HG03571 (cell line): ENCODE results near the gene UNC5B.
"Not testable (repeated sequence)": the region's sequence is repeated elsewhere in the genome, so short reads cannot be mapped to it uniquely, and the experiment has no call there.

Experiments
- ATAC-seq: cut with Tn5 transposase; IDR thresholded peaks from one replicate; pipeline ENCODE4 v1.9.1; 2021; ENCODE audit not compliant: unreplicated experiment

The UNC5B gene

DNA sequence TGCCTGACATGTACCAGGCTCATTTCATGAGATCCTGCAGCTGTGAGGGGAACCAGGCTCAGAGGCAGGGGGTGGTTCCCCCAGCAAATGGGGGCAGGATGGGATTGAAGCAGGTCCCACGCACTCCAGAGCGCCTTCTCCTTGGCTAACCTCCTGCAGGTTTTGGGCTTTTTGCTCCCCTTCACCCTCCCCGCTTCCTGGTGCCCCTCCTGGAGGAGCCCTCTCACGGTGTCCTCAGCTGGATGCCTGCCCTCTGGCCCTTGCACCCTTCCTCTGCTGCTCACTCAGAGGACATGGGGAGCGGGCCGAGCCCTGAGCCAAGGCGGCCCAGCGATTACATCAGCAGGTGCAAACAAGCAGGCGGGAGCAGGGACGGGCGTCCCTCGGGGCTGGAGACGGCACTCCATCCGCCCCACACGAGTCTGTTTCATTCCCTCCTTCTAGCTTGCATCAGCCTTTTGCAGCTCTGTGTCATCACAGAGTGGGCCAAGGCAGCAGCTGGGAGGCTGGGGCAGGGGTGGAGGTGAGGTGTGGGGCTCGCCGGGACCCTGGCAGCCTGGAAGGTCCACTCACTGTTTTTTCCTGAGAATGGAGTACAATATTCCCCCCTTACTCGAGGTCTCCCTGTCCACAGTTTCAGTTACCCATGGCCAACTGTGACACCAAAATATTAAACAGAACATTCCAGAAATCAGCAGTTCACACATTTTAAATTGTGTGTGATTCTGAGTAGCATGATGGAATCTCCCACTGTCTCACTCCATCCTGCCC lies 54.0 kb downstream of the UNC5B start:
- no peak for ATAC-seq

DNA sequence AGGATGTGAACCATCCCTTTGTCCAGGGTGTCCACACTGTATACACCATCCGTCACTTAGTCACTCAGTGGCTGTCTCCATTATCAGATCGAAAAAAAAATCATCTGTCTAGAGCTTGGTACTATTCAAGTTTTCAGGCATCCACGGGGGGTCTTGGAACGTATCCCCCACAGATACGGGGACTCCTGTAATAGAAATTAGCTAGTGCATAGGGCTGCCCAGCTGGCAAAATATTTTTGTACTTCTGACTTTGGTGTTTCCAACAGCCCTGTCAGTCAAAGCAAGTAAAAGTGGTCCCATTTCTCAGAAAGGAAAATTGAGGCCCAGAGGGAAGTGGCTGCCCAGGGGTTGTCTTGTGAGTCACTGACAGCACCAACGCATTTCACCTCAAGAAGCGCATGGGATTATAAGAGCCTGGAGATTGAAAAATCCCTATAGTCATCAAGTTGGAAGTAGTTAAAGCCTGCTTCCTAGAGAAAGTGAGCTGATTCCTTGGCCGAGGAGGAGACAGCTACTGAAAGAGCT lies 54.6 kb downstream of the UNC5B start:
- no peak for ATAC-seq

DNA sequence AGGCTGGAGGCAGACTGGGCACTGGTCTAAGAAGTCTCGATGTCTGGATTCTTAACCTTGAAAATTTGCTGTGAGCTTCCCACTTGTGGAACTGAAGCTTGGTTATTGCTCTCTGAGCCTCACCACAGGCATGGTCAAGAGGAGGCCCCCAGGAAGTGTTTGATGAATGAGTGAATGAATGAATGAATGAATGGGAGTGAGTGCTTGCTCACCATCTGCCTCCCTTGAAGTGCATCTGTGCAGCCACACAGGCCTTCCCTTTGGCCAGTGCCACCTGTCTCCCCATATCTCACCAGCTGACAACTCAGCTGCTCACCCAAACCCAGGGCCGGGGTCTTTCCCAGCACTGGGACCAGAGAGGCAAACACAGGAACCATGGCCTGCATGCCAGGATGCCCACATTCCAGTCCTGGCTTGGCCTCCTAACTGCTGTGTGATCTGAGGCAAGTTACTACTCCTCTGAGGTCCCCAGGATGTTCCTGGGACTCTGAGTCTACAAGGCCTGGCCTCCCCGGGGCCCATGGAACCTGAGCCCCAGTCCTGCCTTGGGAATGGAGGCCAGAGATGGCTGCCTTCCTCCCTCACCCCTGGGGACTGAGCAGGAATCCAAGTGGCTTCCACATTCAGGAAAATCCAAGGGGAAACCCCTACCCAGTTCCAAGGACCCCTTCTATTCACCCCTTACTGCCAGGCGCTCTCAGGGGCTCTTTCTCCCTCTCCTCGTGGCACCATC lies 55.3 kb downstream of the UNC5B start:
- ATAC-seq: no peak

DNA sequence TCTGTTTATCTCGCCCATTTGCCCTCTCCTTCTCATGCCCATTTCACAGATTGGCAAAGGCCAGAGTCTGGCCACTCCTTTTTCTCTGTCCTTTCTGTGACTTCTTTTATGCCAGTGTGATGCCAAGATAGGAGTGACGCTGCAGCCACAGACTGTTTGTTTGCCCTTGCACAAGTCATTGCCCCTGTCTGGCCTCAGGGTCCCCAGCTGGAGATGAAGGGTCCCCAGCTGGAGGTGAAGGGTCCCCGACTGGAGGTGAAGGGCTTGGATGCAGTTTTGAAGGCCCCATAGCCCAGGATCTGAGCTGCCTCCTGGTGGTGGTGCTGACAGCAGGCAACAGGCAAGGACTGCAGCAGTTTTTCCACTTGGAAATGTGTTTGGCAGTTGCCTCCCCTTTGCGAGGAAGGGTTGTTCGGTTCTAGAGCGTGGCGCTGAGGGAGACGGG lies 55.9 kb downstream of the UNC5B start:
- no peak for ATAC-seq

DNA sequence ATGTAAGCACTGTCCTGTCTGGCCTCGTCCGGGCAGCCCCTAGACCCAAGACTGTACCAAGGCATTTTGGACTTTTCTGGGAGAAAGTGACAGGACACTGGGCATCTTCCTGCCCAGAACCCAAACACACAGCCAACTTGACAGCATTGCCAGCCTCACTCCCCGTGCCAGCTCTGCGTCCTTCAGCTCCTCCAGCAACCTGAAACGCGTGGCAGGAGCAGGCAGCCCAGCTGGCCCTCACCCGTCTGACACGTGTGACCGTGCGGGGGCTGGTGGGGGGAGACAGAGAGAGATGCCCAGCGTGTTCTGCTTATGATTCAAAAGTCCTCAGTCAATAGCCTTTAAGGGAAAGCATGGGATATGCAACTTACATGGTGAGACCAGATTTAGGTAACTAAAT lies 56.4 kb downstream of the UNC5B start:
- no peak for ATAC-seq

DNA sequence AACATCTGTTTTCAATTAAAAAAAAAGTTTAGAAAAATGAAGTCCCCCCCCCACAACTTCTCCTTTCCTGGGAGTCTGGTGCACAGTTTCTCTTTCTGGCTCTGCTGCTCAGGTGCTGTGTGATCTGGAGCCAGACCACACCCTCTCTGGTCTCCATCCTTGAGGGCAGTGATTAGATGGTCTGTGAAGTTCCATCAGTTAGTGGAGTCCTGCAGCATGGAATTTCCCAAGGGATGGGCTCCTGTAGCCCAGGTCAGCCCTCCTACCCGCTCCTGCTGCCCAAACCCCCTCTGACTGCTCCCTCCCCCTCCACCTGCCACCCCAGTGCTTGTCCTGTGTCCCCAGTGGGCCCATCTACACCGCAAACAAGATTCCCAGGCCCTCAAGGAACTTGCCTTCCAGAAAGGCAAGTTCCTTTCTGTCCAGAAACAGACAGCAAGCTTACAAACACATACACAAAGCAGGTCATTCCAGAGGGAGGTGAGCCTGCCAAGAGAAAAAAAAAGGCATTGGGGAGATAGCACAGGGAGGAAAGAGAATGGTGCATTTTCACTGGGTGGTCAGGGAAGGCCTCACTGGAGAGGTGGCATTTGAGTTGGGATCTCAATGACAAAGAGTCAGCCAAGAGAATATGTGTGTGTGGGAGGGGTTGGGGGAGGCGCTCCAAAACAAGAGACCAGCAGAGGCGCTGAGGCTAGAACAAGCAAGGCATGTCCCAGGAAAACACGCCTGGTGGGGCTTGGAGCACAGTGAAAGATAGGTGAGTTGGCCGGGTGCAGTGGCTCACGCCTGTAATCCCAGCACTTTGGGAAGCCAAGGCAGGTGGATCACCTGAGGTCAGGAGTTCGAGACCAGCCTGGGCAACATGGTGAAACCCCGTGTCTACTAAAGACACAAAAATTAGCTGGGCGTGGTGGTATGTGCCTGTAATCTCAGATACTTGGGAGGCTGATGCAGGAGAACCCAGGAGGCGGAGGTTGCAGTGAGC lies 57.2 kb downstream of the UNC5B start:
- no peak for ATAC-seq

DNA sequence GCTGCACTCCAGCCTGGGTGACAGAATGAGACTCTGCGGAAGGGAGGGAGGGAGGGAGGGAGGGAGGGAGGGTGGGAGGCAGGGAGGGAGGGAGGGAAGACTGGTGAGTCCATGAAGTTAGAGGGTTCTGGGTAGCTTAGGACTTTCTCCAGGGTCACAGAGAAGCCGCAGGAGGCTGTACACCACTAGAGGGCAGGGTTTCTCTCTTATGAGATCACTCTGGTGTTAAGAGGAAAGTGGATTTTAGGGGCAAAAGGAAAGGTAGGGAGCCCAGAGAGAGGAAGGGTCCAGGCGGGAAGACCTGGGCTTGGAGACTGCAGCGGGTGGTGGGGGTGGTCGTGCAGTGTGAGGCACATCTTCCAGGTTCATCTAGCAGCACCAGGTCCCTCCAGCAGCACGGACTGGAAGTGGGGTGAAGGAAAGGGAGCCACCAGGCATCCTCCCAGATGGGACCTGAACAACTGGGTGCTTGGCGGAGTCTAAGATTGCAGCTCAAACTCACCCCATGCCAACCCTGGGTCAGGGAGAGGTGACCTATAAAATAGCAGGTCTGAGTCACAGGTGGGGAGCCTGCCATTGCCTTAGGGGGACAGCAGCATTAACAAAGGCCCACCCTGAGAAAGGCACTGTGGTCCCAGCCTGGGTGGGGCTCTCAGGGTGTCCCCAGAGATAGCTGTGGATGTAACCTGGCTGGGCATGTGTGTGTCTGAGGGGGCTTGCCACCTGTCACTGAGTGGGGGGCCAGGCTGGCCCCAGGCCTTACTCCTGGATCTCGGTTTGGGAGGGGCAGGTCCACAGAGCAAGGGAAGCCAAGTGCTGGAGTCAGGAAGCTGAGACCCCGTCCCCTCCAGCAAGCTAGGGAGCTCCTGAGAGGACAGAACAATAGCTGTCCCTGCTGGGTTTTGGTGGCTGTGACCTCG lies 58.2 kb downstream of the UNC5B start:
- ATAC-seq: no peak

DNA sequence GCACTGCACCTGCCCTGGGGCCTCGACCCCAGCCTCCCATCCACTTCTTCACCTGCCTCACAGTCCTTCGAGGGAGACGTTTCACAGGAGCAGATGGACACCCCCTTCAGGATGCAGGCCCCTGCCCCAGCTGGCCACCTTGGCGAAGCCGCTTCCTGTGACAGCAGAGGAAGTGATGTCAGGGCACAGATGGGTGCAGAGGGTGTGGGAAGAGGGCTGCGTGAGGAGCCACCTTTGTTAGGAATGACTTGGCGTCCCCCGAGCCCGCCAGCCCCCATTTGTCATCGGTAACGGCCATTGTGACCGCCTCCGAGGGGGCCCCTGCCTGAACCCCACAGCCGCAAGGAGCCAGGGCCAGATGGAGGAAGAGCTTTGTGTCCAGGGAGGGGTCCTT lies 59.3 kb downstream of the UNC5B start:
- ATAC-seq: no peak

DNA sequence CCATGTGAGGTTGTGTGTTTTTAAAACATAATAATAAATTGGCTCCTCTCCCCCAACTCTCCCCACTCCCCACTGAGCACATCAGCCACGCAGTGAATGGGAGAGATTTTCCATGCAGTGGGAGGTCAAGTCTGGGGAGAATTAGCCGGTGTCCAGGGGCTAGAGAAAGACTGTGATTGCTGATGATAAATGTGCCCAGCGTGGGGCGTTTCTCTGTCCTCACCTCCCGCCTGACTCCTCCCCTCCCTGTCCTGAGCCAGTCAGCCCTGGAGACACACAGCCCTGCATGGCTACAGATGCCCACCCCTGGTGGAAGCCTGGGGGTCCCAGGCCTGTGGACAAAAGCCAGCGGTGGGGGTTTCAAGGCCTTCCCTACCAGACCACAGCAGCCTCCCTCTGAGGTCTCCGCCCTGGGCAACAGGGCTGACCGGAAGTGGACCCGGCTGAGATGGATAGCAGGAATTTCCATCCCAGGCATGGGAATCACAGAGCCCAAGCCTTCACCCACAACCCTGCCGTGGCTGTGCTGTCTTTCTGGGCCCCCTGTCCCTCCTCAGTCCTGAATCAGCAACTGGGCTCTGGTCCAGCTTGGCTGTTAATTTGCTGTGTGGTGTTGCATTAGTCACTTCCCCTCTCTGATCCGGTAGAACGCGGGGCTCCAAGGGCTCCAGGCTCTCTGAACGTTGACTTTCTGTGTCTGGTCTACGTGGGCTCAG lies 59.8 kb downstream of the UNC5B start:
- no peak for ATAC-seq

DNA sequence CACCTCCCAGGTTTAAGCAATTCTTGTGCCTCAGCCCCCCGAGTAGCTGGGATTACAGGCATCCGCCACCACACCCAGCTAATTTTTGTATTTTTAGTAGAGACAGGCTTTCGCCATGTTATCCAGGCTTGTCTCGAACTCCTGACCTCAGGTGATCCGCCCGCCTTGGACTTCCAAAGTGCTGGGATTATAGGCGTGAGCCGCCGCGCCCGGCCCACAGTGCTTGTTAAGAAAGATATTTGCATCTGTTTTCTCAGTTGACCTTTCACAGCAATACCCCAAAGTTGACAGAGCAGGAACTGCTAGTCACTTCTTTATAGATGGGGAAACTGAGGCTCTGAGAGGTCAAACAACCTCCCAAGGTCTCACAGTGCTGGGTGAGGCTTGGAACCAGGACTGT lies 60.6 kb downstream of the UNC5B start:
- ATAC-seq: not testable (repeated sequence)

DNA sequence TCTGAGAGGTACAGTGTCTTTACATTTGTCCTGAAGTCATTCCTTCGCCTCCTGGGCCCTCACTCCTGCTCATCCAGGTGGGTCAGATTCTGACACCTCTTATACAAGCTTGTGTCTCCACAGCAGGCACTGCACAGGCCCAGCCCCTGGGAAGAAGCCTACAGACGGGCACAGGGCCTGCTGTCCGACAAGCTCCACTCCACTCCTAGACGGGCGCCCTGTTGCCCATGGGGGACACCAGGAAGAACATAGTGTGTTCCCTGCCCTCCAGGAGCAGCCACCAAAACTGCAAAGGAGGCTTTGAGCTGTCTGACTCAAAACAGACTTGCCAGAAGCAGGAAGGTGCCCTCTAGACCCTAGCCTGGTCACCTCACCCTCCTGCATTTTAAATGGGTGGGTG lies 61.1 kb downstream of the UNC5B start:
- no peak for ATAC-seq

DNA sequence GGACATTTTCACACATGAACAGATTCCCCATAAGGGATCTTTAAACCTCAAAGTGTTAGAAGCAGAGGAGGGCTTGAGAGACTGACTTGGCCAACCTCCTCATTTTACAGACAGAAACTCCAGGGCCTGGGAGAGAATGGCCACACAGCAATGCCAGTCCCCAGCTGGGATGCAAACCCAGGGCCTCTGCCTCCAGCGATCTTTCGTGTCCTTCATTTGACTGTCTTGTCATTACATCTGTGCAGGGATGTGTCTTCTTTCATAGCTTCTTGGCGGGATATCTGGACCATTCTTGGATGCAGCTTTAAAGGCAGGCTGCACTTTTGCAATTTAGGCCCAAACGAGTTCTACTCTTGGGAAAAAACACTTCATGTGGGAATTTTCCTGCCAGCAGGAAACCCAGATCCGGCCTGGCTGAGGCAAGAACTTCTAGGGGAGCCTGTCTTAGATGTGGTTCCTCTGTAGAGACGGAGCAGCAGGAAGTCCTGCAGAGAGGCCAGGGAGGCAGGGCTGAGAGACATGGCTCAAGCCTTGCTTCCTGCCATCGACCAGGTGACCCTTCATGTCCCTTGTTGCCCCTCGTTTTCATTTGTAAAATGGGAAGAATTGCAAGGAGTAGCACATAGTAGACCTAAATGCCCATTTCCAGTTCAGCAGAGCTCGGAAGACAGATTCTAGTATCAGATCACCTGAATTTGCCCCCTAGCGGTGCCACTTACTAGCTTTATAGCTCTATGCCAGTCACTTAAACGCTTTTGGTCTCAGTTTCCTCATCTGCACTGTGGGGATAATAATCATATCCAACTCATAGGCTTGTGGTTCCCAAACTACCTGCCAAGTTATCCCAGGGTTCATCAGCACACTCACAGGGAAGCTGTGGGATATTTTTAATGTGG lies 62.8 kb downstream of the UNC5B start:
- no peak for ATAC-seq

DNA sequence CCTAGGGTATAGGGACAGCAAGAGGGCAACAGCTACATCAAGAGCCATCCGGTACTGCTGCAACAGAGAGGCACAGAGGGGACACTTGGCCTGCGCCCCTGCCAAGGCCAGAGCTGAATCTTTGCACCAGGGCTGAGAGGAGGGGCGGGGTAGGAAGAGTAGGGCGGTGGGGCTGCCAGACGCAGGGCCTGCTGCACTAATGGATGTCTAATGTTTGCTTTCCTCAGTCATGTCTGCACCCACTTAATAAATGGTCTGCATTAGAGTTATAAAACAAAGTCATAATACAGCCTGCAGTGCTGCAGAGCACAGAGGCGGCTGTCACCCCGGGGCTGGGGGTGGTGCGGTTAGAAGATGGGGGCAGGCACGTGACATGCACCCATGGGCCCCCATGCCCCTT lies 64.5 kb downstream of the UNC5B start:
- no peak for ATAC-seq

DNA sequence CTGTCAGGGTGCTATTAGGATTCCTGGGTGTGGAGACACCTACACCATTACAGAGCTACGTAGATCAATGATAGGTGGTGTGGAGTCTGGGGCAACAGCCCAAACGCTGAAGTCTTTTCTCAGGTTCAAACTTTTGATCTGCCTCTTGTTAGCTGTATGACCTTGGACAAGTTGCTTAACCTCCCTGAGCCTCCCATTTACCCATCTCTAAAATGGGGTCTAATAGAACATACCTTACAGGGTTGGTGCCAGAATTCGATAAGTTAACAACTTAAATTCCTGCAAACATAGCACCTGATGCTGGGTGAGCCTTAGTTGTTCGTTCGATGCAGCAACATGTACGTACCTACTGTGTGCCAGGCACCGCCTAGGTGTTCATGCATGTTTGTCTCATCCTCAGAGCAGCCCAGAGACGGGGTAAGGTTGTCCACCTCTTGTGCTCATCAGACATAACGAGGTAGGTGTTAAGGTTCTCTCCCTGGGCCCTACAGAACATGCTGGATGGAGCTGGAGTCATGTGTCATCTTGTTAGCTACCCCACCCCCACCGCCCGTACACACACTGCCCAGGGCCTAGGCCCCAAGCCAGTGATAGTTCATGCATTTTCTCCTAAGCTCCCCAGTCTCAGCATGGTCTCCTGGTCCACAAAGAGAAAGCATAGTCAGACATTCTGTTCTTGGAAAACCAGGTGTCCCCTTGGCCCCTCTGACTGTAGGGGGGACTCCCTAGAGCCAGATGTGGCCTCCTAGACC lies 65.7 kb downstream of the UNC5B start:
- no peak for ATAC-seq

DNA sequence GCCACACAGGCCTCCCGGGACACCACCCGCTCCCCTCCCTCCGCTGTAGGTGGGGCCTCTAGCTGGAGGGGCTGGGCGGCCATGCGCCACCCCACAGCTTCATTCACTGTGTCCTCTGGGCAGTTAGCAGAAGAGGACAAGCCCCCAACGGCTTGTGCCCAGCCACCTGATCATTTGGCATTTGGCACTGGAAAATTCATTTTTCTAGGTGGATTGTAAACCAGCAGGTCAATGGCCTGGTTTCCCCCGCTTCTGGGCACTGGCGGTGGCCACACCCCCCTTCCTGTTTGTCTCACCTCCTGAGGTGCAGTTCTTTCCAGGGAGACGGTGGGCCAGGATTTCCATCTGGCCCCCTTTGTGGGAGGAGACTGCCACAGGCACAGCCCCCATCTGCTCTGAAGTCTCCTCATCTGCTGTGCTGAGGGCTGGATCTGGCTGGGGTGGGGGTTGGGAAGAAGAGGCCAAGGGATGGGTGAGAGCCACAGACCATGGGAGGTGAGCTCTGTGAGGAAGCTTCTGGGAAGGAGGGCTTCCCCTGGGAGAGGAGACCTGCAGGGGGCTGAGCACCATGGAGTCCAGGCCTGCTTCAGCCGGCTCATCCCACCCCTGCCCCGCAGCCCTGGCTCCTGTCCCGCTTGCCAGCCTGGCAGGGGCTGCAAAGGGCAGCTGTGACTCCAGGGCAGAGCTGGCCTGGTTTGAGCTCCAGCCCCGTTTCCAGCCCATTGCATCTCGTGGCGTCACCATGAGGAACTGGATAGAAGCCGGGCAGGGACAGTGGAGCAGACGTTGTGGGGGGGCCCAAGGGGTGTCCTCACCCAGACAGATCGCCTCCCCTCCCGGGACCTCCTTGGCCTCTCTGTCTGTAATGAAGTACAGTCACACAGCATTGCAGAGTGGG lies 66.6 kb downstream of the UNC5B start:
- no peak for ATAC-seq

DNA sequence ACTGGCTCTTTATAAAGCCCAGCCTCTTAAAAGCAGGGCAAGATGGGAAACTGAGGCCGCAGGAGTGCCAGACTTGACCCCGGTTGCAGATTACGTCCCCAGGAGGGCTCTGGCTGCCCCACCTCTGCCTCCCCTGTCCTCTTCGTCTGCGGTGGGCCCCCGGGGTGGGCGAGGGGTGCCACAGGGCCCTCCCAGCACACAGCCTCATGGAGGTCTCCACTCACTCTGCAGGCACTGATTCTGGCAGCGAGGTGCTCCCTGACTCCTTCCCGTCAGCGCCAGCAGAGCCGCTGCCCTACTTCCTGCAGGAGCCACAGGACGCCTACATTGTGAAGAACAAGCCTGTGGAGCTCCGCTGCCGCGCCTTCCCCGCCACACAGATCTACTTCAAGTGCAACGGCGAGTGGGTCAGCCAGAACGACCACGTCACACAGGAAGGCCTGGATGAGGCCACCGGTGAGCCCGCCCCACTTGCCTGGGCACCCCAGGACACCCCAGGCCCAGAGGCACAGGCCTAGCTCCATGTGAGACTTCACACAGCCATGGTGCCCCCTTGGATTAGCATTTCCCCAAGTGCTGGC lies 67.3 kb downstream of the UNC5B start:
- ATAC-seq: no peak
